H1 (cell line): ENCODE measurements around the gene ATL3. TPM values are rescaled to one million over a fixed set of nuclear protein-coding genes. Genes with fewer than 3 reads are reported as not detected.
"Not testable (repeated sequence)": the region's sequence is repeated elsewhere in the genome, so short reads cannot be mapped to it uniquely, and the experiment has no call there.

ENCODE experiments used
- CTCF ChIA-PET: fragments of 300-600 bp; sonication (Branson Sonifier 250); formaldehyde crosslinking; loops from one replicate; lab custom pipeline; 2021; ENCODE audit not compliant: partially characterized antibody; lab: Charles Lee
- POLR2A ChIA-PET: fragments of 300-600 bp; sonication (Branson Sonifier 250); formaldehyde crosslinking; loops from one replicate; lab custom pipeline; 2021; ENCODE audit warnings: inconsistent platforms; ENCODE audit not compliant: partially characterized antibody; lab: Charles Lee
- DNase-seq, 2 experiments: peaks; one replicate each; pipeline versions ENCODE4 v3.0.0 to v3.0.0-alpha.2; 2010 to 2022; ENCODE audit warnings: low spot score in 2 of 2, low read depth in 1 of 2, mixed read lengths in 1 of 2
- FAIRE-seq: peaks from 2 replicates; lab custom pipeline; 2011; peaks lifted over from hg19 to GRCh38; lab: Jason Lieb, UNC
- H2AFZ ChIP-seq: 2 replicates; pipeline ENCODE4 v1.8.1; 2012; ENCODE audit warnings: low read length, inconsistent platforms
- H2AK5ac ChIP-seq: 2 replicates; pipeline ENCODE4 v1.6.1; 2013; ENCODE audit warnings: low read depth, low read length
- H2BK120ac ChIP-seq: replicated peaks from 2 replicates; pipeline ENCODE3; 2013; ENCODE audit warnings: low read depth, low read length, inconsistent platforms
- H2BK12ac ChIP-seq: 2 replicates; pipeline ENCODE4 v1.6.1; 2013; ENCODE audit warnings: low read depth, low read length
- H2BK15ac ChIP-seq: 2 replicates; pipeline ENCODE4 v1.6.1; 2013; ENCODE audit warnings: low read length
- H2BK20ac ChIP-seq: 2 replicates; pipeline ENCODE4 v1.6.1; 2013; ENCODE audit warnings: low read length
- H2BK5ac ChIP-seq: 2 replicates; pipeline ENCODE4 v1.6.1; 2013; ENCODE audit warnings: low read depth, low read length
- H3K14ac ChIP-seq: 2 replicates; pipeline ENCODE4 v1.6.1; 2013; ENCODE audit warnings: inconsistent platforms; ENCODE audit not compliant: insufficient read length
- H3K18ac ChIP-seq: 2 replicates; pipeline ENCODE4 v1.6.1; 2013; ENCODE audit warnings: low read length; ENCODE audit errors: extremely low read depth
- H3K23ac ChIP-seq: 2 replicates; pipeline ENCODE4 v1.6.1; 2013; ENCODE audit warnings: inconsistent platforms; ENCODE audit not compliant: insufficient read length
- H3K23me2 ChIP-seq: 2 replicates; pipeline ENCODE4 v1.6.1; 2013; ENCODE audit warnings: low read depth, low read length
- H3K27ac ChIP-seq: 2 replicates; pipeline ENCODE4 v1.6.1; 2011; ENCODE audit warnings: low read depth, low read length, inconsistent platforms
- H3K27me3 ChIP-seq, 4 experiments: replicated peaks in 1 of 4; 1 replicate in 1 of 4; 2 replicates in 3 of 4; pipeline versions ENCODE4 v1.6.1 to v1.8.1; 2011 to 2013; ENCODE audit warnings: low read length in 3 of 4, mild to moderate bottlenecking in 3 of 4, inconsistent platforms in 2 of 4, mixed read lengths in 2 of 4, moderate library complexity in 1 of 4; ENCODE audit not compliant: control insufficient read depth in 3 of 4, insufficient read depth in 3 of 4; ENCODE audit errors: extremely low read depth in 1 of 4
- H3K36me3 ChIP-seq, 4 experiments: 2 replicates each; pipeline versions ENCODE4 v1.6.1 to v1.8.1; 2011 to 2013; ENCODE audit warnings: mild to moderate bottlenecking in 4 of 4, low read length in 3 of 4, moderate library complexity in 2 of 4, control low read depth in 1 of 4, inconsistent platforms in 1 of 4; ENCODE audit not compliant: insufficient read depth in 4 of 4, control insufficient read depth in 2 of 4
- H3K4ac ChIP-seq: replicated peaks from 2 replicates; pipeline ENCODE3; 2013; ENCODE audit warnings: low read length, low read depth, mixed read lengths, inconsistent platforms; ENCODE audit not compliant: insufficient read length
- H3K4me1 ChIP-seq, 4 experiments: replicated peaks in 1 of 4; 1 replicate in 1 of 4; 2 replicates in 3 of 4; pipeline versions ENCODE4 v1.6.1 to v1.8.1; 2011 to 2013; ENCODE audit warnings: low read length in 3 of 4, inconsistent platforms in 2 of 4, mixed read lengths in 1 of 4; ENCODE audit not compliant: insufficient read depth in 4 of 4, control insufficient read depth in 3 of 4
- H3K4me2 ChIP-seq, 2 experiments: 2 replicates each; pipeline versions ENCODE4 v1.6.1 to v1.8.1; 2011 to 2013; ENCODE audit warnings: low read depth in 2 of 2, low read length in 2 of 2, control low read depth in 1 of 2, inconsistent platforms in 1 of 2, mild to moderate bottlenecking in 1 of 2; ENCODE audit not compliant: insufficient read depth in 1 of 2
- H3K4me3 ChIP-seq, 4 experiments: fragments of 200-600, 300-600 bp in 1 of 4; sonication (generic), shearing (Covaris generic), sonication (Bioruptor Twin) in 1 of 4; 2 replicates each; pipeline versions ENCODE4 v1.5.1 to v1.8.1; 2011 to 2016; ENCODE audit warnings: low read length in 4 of 4, low read depth in 3 of 4, control low read depth in 2 of 4, inconsistent platforms in 2 of 4, mild to moderate bottlenecking in 2 of 4, mixed read lengths in 1 of 4, moderate library complexity in 1 of 4; ENCODE audit not compliant: insufficient read depth in 2 of 4; ENCODE audit errors: extremely low read depth in 1 of 4
- H3K56ac ChIP-seq: replicated peaks from 2 replicates; pipeline ENCODE3; 2013; ENCODE audit warnings: low read depth, mild to moderate bottlenecking, mixed read lengths, low read length, inconsistent platforms; ENCODE audit not compliant: insufficient read length
- H3K79me1 ChIP-seq: 2 replicates; pipeline ENCODE4 v1.6.1; 2013; ENCODE audit warnings: low read depth, low read length, control low read depth
- H3K79me2 ChIP-seq, 2 experiments: 2 replicates each; pipeline versions ENCODE4 v1.6.1 to v1.8.1; 2012 to 2013; ENCODE audit warnings: low read length in 2 of 2, mild to moderate bottlenecking in 2 of 2, inconsistent platforms in 1 of 2; ENCODE audit not compliant: insufficient read depth in 2 of 2, control insufficient read depth in 1 of 2
- H3K9ac ChIP-seq, 4 experiments: replicated peaks in 1 of 4; 1 replicate in 1 of 4; 2 replicates in 3 of 4; pipeline versions ENCODE4 v1.6.1 to v1.8.1; 2011 to 2013; ENCODE audit warnings: low read depth in 3 of 4, low read length in 3 of 4, control low read depth in 2 of 4, mild to moderate bottlenecking in 2 of 4, moderate library complexity in 2 of 4, inconsistent platforms in 1 of 4; ENCODE audit errors: extremely low read depth in 1 of 4
- H3K9me3 ChIP-seq, 2 experiments: 2 replicates each; pipeline versions ENCODE4 v1.6.1 to v1.8.1; 2012 to 2013; ENCODE audit warnings: mild to moderate bottlenecking in 2 of 2, moderate library complexity in 2 of 2, control low read depth in 1 of 2, inconsistent platforms in 1 of 2, low read depth in 1 of 2, low read length in 1 of 2, mixed read lengths in 1 of 2; ENCODE audit not compliant: insufficient read depth in 2 of 2
- H4K20me1 ChIP-seq, 2 experiments: replicated peaks in 1 of 2; 2 replicates each; pipeline versions ENCODE3 to v1.8.1; 2011 to 2013; ENCODE audit warnings: inconsistent platforms in 2 of 2, low read length in 2 of 2, mild to moderate bottlenecking in 1 of 2; ENCODE audit not compliant: insufficient read depth in 2 of 2, control insufficient read depth in 1 of 2
- H4K5ac ChIP-seq: 2 replicates; pipeline ENCODE4 v1.6.1; 2013; ENCODE audit warnings: low read length, low read depth, mixed read lengths, inconsistent platforms; ENCODE audit not compliant: insufficient read length
- H4K8ac ChIP-seq: 2 replicates; pipeline ENCODE4 v1.8.0; 2013; ENCODE audit warnings: mild to moderate bottlenecking, moderate library complexity, low read length, inconsistent platforms; ENCODE audit not compliant: insufficient read depth; ENCODE audit errors: extremely low read depth
- H4K91ac ChIP-seq: replicated peaks from 2 replicates; pipeline ENCODE3; 2013; ENCODE audit warnings: low read length, mixed read lengths, inconsistent platforms; ENCODE audit not compliant: insufficient read length
- WGBS, 2 experiments: shearing (Covaris generic) in 1 of 2; methylation state at CpG; one replicate each; pipeline versions ENCODE4 v1.1.6 to v1.1.7; 2013 to 2015; ENCODE audit warnings: low lambda C conversion rate in 2 of 2, mixed read lengths in 2 of 2, inconsistent platforms in 1 of 2, low coverage in 1 of 2, missing lambda C conversion rate in 1 of 2; ENCODE audit not compliant: insufficient replicate concordance in 2 of 2, insufficient coverage in 1 of 2, insufficient read length in 1 of 2; ENCODE audit errors: extremely low coverage in 1 of 2, missing lambda C conversion rate in 1 of 2; 5-methylcytosine and 5-hydroxymethylcytosine counted together
- polyA plus RNA-seq, 7 experiments: library from polyadenylated mRNA; depleted of rRNA in 3 of 7; stranded (reverse) in 5 of 7; unstranded in 2 of 7; fragments of >200 nt in 5 of 7; fragments of 200-250 nt in 2 of 7; gene quantifications; 1 replicate in 5 of 7; 2 replicates in 1 of 7; 4 replicates in 1 of 7; pipeline versions ENCODE4 v1.2.1 to v1.2.3, GENCODE V29; 2011 to 2013; ENCODE audit warnings: missing spikeins in 2 of 7, mixed read lengths in 2 of 7
- total RNA-seq: library from RNA; stranded (reverse); fragmentation: NEBNext Ultra II Directional; extraction: Animal tissue kit (Norgen Biotek cat#: 25700); gene quantifications from 2 replicates; pipeline ENCODE4 v1.2.1, GENCODE V29; 2021

Gene ATL3
- total and polyA plus RNA-seq, 2 of the 8 experiments (the other 6 are each of a cell fraction or from before 2014, with no cell fraction given) = 7.8 to 24.5 TPM

DNA sequence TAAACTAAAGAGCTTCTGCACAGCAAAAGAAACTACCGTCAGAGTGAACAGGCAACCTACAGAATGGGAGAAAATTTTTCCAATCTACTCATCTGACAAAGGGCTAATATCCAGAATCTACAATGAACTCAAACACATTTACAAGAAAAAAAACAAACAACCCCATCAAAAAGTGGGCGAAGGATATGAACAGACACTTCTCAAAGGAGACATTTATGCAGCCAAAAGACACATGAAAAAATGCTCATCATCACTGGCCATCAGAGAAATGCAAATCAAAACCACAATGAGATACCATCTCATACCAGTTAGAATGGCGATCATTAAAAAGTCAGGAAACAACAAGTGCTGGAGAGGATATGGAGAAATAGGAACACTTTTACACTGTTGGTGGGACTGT lies 92.3 kb downstream of the ATL3 start:
- H2AFZ ChIP-seq, H3K4ac ChIP-seq, H3K23me2 ChIP-seq, H2AK5ac ChIP-seq, H4K5ac ChIP-seq, H3K9ac ChIP-seq, H3K4me3 ChIP-seq, H3K56ac ChIP-seq, H2BK12ac ChIP-seq, POLR2A ChIA-PET, H3K23ac ChIP-seq, H3K79me2 ChIP-seq, FAIRE-seq, H3K27me3 ChIP-seq, H4K91ac ChIP-seq, H3K4me1 ChIP-seq, H4K20me1 ChIP-seq, H3K14ac ChIP-seq, H3K79me1 ChIP-seq, H3K18ac ChIP-seq, H4K8ac ChIP-seq, H2BK5ac ChIP-seq, H2BK120ac ChIP-seq, CTCF ChIA-PET, H3K4me2 ChIP-seq, DNase-seq, H2BK15ac ChIP-seq, H2BK20ac ChIP-seq, H3K27ac ChIP-seq: not testable (repeated sequence)
- Histone ChIP-seq H3K36me3 (peaks cover 12 to 57% (median 39%) of the 10 kb centered on the region in 4 experiments), H3K9me3 (peaks cover 19% of the 10 kb centered on the region in 2 experiments)
- 75% methylated on average over 3 of the region's 3 CpGs; no CpG with 5 or more reads in 1 of the 2 experiments for WGBS, 2 experiments
